ENCODE results near the gene GPR37.

GRCh38 chr7:124801330-124801895 is 35.8 kb upstream of the GPR37 start:
- TF ChIP-seq CTCF (IDR thresholded peaks at IDR 0.05) (no peak), EP300 (IDR thresholded peaks at IDR 0.05) (no peak), POLR2AphosphoS5 (IDR thresholded peaks at IDR 0.05) (no peak), POLR2A (IDR thresholded peaks at IDR 0.05; ENCODE audit: low read depth) (no peak)

Measured in esophagus muscularis mucosa (tissue), 4 donors.